ENCODE results near the gene RIN2.

DNA sequence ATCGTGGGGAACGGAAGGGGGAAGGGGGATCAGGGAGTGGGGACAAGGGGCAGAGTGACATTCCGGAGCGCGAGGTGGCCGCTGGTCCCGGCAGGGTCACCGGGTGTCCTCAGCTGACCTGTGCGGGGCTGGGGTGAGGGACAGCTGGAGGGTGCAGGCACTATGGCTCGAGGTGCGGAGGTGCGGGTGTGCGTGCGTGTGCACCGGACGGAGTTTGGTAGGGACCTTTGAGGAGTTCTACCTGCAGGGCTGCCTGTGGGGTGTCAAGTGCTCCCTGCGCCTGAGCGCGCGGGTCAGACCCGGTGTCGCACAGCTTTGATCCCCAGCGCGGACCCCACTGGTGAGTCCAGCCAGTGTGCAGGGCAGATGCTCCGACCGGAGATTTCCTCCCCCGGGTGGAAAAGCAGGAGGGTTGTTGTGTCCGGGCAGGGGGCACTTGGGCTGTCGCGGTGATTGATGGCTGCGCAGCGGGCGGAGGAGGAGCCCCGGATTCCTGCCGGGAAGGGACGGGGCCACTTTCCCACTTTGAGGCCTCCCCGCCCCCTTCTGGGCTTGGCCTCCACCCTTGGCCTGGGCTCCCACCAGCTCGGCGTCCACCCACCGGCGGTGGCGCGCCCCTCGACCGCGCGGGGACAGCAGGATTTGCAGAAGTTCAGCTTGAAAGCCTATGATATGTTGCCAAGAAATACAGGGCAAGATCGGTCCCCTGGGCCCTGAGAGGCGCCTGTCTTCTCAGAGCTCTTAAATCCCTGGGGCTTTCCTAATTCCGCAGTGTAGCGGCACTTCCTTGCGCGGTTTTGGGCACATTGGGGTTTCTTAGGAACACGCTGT is 658 bp downstream of the RIN2 start:
- TF ChIP-seq, protein P1, sequence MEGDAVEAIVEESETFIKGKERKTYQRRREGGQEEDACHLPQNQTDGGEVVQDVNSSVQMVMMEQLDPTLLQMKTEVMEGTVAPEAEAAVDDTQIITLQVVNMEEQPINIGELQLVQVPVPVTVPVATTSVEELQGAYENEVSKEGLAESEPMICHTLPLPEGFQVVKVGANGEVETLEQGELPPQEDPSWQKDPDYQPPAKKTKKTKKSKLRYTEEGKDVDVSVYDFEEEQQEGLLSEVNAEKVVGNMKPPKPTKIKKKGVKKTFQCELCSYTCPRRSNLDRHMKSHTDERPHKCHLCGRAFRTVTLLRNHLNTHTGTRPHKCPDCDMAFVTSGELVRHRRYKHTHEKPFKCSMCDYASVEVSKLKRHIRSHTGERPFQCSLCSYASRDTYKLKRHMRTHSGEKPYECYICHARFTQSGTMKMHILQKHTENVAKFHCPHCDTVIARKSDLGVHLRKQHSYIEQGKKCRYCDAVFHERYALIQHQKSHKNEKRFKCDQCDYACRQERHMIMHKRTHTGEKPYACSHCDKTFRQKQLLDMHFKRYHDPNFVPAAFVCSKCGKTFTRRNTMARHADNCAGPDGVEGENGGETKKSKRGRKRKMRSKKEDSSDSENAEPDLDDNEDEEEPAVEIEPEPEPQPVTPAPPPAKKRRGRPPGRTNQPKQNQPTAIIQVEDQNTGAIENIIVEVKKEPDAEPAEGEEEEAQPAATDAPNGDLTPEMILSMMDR (conservative IDR thresholded peaks at IDR 0.05; ENCODE audit: low read length) = no peak
- no peak for TF ChIP-seq EZH2phosphoT487 (IDR thresholded peaks at IDR 0.05; ENCODE audit: borderline replicate concordance)
